ENCODE results near the gene SURF4.

Gene SURF4

DNA sequence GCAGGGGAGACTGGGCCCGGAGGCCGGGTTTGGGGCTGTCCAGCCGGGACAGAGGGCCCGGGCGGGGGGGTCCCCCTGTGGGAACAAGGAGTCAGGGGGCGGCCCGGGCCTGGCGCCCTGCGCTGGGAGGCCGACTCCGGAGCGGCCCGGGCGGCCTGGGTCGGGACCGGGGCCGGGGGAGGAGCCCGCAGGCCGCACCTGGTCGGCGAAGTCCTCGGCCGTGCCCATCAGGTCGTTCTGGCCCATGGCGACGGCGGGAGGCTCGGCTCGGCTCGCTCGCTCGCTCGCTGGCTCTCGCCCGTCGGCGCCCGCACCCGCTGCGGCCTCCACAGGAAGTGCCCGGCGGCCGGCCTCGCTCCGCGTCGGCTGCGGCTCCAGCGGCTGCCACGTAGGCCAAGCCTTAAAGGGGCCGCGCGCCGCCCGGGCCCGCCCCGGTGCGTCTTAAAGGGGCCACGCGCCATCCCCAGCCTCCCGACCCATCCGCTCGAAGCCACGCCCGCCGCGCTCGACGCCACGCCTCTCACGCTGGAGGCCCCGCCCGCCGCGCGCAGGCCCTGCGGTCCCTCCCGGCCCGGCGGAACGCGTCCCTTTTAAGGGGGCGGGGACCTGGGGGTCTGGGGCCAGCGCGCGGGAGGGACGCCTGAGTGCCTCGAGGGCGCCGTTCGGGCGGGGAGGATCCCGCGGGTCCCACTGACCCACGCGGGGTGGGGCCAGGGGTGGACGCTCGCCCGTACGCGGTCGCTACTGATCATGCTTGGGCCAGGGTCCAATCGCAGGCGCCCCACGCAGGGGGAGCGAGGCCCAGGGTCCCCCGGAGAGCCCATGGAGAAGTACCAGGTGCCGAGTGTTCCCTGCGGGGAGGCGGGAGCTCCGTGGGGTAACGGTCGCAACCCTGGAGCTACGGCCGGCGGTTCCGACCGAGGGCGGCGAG is at the start of gene SURF4, which contains the start of gene STKLD1:
TSS of gene SURF4 (minus strand) at position 337 of the 931 bp plus-strand sequence. CDS start at position 246, 91 bp downstream.
TSS of gene STKLD1 (plus strand) at position 643 of the 931 bp plus-strand sequence. CDS start at position 751, 108 bp downstream.
- peak; percentile 98 for DNase-seq (ENCODE audit: low spot score)

DNA sequence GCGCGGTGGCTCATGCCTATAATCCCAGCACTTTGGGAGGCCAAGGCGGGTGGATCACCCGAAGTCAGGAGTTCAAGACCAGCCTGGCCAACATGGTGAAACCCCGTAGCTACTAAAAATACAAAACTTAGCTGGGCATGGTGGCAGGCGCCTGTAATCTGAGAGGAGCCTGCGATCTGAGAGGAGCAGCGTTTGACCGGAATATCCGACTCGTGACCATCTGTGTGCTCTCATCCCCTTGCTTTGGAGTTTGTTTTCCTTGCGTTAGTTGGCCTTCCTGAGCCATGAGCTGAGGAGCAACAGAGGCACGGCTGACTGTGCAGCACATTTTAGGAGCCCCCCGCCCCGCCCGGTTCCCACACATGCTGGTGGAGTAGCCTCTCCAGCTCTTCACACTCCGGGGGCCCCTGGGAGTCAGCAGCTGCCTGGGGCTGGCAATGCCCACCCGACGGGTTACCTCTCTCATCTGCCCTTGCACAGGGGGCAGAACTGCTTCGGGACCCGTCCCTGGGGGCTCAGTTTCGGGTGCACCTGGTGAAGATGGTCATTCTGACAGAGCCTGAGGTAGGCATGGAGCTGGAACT is 49.3 kb upstream of the SURF4 start:
- no peak for DNase-seq (ENCODE audit: low spot score)

DNA sequence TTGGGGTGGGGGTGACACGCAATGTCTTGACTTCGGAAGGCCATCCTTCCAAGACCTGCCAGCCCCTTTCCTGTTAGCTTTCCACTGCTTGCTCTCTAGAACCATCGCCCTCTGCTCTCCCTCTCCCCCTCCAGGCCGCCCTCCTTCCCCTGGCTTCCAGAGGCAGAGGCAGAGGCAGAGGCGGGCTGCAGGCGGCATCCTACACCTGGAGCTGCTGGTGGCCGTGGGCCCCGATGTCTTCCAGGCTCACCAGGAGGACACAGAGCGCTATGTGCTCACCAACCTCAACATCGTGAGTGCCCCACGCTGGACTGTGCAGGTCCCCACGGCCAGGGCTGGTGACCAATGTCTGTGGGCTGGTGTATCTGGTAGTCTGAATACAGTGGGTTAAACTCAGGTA is 48.3 kb upstream of the SURF4 start:
- no peak for DNase-seq (ENCODE audit: low spot score)

DNA sequence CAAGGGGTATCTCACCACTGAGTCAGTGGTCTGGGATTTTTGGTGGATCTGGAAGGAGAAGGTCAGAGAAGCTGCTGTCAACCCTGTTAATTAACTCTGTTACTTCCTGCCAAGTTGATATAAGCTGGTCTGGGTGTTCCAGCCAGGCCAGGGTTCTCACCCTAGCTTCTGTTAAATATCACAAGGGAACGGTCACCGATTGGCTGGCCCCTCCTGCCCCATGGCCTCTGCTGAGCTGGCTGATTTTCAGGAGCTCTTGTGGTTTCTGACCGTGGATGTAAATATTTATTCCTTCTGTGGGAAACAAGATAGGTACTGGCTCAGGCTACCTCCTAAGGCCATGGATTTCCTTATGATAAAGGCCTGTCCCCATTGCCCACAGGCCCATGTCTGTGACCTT is 47.4 kb upstream of the SURF4 start:
- no peak for DNase-seq (ENCODE audit: low spot score)

DNA sequence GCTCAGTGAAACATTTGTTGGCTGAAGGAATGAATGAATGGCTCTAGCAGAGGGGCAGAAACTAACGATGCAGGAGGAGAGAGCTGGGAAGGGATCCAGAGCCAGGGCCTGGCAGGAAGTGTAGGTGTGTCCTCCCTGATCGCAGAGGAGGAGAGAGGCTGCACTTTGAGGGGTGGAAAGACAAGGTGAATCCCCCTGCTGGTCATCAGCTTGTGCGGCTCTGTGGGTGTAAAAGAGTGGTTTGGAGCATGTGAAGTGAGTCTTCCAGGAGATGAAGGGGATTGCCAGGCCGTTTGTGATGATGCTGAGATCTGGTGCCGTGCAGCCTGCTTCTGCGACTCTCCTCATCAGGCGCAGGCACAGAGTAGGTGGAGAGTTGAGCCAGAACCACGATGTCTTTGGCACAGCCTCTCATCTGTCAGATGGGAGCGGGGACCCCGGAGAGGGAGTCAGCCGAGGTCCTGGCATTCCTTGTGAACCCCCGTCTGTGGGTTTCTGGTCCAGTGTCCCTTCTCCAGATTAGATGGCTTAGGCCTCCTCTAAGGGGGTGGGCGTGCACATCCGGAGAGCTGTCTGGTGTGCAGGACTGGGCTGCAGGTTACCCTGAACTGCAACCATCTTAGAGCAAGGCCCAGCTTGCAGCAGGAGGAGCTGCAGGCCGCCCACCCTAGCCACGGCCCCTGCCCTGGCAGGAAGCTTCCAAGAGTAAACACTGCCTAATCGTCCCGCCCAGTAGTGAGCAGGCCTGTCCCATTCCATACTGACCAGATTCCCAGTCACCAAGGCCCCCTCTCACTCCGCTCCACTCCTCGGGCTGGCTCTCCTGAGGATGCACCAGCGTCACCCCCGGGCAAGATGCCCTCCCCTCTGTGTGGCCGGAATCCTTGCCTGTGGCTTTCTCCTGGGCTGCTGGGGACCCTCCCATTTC is 46.0 kb upstream of the SURF4 start, which contains the start of gene ADAMTS13:
TSS of gene ADAMTS13 (plus strand) at position 753 of the 928 bp plus-strand sequence. CDS start at position 830, 77 bp downstream.
- DNase-seq (ENCODE audit: low spot score) = peak; percentile 51

DNA sequence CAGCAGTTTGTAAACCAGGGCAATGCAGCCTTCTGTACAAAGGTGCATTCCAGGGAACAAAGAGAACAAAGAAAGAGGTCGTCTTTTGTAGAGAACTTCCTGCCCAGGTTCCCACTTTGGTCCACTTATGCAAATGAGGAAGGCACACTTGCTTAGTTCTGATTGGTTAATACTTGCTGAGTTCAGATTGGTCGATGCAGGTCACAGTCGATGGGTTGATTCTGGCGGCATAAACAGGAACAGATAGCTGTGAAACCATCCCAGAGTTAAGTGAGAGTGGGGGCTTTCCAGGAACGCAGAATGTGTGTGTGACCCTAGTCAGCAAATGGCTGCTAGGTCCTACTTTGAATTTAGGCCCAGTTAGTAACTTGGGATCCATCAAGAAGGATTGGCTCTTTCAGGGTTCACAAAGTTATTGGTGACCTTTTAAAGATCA is 44.5 kb upstream of the SURF4 start:
- no peak for DNase-seq (ENCODE audit: low spot score)

DNA sequence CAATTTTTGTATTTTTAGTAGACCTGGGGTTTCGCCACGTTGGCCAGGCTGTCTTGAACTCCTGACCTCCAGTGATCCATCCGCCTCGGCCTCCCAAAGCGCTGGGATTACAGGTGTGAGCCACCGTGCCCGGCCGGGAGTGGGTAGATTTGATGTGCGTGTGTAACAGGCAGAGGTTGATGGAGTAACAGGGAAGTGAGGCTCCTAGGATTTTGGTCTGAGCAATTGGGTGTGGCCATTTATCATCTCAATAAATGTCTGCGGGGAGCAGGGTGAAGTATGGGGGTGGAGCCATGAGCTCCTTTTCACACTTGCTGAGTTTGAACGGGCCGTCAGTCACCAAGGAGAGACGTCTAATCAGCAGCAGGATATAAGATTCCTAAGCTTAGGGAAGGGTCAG is 43.1 kb upstream of the SURF4 start:
- peak; percentile 85 for DNase-seq (ENCODE audit: low spot score)

DNA sequence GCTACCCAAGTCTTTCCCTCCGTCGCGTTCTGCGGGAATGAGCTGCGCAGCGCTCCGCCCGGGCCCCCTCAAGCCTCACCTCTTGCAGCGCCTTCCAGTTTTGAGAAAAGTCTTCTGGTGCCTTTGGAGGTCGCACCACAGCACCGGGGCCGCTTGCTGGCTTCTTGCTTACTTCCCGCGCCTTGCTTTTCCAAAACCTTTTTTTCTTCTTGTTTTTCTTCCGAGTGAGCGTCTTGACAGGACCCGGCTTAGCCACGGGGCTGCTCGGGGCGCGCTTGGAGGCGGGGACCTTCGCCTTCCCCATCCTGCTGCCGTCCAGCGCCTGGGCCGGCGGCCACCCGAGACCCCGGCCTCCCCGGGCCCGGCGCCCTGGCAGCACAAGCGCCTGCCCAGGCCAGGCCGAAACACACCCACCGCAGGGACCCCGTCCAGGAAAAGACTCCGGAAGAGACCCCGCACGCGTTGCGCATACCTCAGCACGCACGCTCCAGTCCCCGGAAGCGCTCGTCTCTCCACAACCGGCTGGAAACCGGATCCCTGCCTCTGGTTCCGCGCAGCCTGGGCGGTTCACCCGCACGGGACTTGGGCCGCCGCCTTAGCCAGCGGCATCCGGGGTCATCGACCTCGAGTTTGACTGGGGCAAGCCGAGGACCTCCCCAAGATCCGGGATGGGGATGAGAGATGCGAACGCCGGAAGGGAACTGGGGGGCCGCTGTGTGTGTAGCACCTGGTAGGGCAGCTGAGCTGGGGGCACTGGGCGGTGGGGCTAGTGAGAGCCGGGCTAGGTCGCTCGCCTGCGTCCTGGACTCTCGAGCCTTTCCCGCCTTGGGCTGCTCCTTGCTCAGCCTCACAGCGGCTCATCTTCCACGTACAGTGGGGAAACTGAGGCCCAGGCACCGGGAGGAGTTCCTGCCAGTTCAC is 41.9 kb upstream of the SURF4 start, which contains the start of gene REXO4:
TSS of gene REXO4 (minus strand) at position 470 of the 921 bp plus-strand sequence. CDS start at position 304, 166 bp downstream.
- peak; percentile 97 for DNase-seq (ENCODE audit: low spot score)

DNA sequence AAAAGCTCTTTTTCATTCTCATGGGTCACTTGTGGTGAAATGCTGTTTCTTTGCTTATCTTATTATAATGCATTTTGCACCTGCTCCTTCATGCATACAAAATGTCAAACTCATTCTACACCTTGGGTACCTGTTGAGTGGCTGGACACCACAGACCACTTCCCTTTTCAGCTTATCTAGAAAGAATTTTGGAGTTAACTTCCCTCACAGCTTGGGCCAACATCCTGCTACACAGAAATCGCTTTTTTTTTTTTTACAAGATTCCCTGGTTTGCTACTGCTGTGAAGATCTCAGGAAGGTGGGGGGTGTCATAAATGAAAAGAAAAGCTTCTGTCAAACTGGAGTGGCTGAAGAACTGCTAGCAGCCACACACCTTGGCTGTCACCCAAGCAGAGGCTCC is 39.3 kb upstream of the SURF4 start:
- no peak for DNase-seq (ENCODE audit: low spot score)

DNA sequence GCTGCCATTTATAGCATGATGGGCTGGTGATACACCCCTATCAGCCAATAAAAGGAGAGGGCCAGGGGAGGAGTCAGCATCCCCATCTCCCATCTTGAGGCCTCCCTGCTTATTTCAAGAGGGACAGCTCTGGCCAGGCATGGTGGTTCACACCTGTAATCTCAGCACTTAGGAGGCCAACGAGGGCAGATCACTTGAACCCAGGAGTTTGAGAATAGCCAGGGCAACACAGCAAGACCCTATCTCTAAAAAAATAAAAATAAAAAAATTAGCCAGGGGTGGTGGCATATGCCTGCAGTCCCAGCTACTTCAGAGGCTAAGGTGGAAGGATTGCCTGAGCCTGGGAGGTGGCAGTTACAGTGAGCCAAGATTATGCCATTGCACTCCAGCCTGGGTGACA is 32.2 kb upstream of the SURF4 start:
- no peak for DNase-seq (ENCODE audit: low spot score)

DNA sequence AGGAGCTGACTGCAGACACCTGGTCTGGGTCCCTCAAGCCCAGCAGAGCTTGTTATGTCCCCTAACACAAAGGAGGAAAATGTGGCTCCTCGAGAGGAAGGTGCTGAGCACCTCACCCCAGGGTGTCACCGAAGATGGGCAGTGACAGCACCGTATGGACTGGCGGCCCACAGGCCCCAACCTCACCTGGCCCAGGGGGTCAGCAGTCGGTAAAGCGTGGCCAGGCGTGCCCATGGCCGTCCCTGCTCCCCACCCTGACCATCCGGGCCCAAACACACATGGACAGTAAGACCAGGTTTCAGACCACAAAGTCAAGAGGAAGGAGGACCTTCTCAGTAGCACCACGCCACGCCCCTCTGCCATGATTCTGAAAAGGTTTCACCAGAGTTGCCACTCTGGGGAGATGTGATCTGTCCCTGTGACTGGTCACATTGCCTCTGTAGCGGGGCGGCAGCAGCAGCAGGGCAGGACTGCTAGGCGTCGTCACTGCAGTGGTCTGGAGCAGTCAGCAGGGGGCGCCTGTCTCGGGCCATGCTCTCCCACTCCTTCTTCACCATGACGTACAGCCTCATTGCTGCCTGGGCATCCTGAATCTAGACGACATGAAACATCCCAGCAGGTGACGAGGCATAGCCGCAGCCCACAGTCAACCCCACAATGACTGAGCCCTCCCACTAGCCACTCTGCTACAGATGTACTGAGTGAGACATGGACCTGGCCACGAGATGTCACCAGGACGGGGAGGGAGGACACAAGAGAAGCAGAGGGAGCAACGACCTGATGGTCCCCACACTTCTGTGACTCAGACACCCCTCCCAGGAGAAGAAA is 30.8 kb upstream of the SURF4 start:
- DNase-seq (ENCODE audit: low spot score) = peak; percentile 78

DNA sequence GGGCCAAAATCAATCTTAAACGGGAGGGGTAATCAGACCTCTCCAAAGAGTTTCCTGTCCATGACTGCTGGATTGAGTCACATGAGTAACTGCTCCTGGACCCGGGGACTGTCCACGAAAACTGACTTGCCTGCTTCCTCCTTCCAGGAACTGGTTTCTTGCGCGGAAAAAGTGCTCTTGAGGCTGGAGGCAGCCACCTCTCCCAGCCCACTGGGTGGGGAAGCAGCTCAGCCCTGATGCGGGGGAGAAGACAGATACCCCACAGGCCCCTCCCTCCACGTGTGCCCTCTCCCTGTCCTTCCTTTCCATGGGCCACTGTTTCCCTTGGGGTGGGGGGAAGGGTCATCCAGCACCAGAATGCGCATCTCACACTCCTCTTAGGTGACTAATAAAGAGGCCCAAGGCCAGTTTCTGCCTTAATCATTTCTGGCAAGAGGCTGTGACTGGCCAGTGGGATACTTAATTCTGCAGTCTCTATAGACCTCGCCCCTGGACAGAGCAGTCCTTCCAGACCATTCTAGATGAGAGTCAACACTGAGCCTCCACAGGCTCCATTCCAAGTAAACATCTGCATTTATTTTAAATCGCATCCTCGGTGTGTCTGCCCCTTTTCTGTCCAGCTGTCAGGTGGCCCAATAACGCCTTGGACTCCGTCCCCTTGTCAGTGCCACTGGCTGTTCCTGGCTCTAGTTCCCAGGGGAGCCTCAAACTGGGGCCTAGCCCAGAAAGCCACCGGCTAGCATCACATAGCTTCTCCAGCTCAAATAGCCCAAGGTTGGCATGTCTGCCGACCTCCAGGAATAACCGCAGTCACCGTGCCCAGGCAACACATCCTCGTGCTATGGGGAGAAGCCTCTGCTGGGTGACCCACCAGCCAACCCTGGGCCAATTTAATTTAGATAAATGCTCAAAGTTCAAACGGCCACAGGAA is 29.9 kb upstream of the SURF4 start:
- peak; percentile 43 for DNase-seq (ENCODE audit: low spot score)

DNA sequence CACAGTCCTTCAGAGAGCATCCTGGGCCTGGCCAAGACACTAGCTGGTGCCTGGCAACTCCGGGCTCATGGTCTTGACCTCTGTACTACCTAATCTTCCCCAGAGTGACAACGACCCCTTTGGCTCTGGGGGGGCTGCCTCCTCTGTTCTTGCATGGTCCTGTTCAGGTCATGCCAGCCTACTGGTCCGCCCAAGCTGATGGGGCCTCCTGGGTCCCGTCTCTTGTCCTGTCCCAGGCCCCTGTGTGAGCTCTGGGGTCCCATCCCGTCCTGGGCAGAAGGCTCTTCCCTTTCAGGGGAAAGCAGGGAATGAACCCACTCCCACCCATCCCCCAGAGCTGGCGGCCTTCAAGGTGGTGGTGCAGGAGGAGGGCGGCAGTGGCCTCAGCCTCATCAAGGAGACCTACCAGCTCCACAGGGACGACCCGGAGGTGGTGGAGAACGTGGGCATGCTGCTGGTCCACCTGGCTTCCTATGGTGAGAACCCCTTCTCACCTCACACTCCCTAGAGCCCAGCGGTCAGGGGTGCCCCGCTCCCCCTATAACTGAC is 28.7 kb upstream of the SURF4 start:
- DNase-seq (ENCODE audit: low spot score) = no peak

DNA sequence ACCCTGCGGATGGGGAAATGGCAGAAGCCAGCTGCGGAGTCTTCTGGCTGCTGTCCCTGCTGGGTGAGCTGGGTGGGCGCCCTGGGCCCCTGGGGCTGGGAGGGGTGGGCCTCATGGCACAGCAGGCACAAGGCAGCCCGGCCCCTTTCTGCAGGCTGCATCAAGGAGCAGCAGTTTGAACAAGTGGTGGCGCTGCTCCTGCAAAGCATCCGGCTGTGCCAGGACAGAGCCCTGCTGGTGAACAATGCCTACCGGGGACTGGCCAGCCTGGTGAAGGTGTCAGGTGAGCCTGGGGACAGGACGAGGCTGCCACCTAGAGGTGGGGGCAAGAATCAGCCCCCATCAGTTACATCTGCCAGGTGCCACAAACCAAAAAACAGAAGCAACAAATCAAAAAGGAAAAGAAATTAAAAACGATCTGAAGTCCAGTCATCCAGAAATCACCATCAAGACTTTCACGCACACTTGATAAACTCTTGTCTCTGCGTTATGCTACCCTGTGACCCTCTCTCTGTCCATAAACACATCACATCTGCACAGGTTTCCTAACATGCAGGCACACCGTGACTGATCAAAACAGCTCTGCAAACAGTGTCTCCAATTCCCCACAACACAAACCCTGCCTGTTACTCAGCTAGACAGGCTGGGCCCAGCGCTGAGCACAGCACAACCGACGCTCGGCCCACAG is 28.1 kb upstream of the SURF4 start:
- DNase-seq (ENCODE audit: low spot score) = no peak

DNA sequence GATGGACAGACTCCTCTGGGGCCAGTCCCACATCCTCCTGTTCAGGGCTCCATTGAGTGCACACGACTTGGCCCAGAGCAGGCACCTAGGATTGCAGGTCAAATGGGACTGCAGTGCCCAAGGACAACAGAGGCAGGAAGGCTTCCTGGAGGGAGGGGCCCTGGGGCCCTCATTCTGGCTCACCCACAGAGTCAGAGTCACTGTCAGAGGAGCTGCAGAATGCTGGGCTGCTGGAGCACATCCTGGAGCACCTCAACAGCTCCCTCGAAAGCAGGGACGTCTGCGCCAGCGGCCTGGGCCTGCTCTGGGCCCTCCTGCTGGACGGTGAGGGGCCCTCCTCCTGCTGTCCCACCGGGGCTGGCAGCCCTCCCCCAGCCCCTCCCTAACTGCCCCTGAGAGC is 26.8 kb upstream of the SURF4 start:
- DNase-seq (ENCODE audit: low spot score) = no peak

DNA sequence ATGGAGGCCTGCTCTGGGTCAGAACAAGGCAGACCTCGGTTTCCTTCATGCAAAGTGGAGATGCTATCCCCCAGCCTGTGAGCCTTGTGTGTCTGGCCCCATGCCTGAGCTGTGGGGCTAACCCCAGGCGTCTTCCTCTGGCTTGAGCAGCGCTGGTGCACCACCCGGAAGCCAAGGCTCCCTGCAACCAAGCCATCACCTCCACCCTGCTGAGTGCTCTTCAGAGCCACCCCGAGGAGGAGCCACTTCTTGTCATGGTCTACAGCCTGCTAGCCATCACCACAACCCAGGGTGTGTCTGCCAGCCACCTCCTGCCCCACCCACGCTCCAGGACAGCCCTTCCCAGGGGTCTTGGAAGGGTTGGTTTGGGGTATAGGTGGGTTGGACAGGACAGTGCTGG is 25.7 kb upstream of the SURF4 start:
- DNase-seq (ENCODE audit: low spot score) = no peak

DNA sequence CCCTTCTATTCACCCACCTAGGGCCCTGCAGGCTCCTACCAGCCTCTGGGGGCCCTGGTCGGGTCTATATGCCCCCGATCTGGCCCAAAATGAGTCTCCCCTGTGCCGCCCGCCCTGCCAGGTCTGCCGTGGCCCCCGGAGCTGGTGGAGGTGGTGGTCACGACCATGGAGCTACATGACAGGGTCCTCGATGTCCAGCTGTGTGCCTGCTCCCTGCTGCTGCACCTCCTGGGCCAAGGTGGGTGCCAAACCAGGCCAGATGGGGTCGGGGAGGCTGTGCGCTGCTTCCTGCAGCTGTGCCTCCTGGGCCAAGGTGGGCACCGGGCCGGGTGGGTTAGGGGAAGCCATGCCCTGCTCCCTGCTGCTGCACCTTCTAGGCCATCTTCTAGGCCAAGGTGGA is 24.4 kb upstream of the SURF4 start:
- DNase-seq (ENCODE audit: low spot score) = no peak

DNA sequence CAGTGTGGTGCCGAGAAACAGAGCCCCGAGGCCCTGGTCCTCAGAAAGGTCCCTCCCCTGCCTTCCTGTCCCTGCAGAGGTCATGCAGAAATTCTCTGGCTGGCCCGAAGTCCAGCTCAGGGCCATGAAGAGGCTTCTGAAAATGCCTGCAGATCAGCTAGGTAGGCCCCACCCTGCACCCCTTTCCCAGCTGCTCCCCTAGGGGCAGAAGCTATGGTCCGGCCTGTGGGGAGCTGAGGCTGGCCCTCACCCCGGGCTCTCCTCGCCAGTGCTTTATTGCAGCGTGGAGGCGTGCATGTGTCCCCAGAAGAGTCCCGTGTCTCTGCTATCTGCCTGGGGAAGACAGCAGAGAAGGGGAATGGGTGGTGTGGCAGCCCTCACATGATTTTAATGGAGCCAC is 22.0 kb upstream of the SURF4 start:
- DNase-seq (ENCODE audit: low spot score) = no peak

Measured in RKO (cell line).